ENCODE data around the gene SPTLC2.

Gene SPTLC2

GRCh38 chr14:77467801-77468200 is 148.6 kb downstream of the SPTLC2 start:
- DNase-seq (ENCODE audit: low read depth) = no peak

- peak; percentile 30 for DNase-seq (ENCODE audit: low read depth)
These were observed 157.2 kb downstream of the SPTLC2 start for GRCh38 chr14:77459072-77459723.

- DNase-seq (ENCODE audit: low read depth) = peak; percentile 22
These were observed 158.0 kb downstream of the SPTLC2 start for GRCh38 chr14:77458249-77458950.

- DNase-seq (ENCODE audit: low read depth) = peak; percentile 98
These were observed 158.8 kb downstream of the SPTLC2 start, which contains the start of the genes AHSA1 and VIPAS39 for GRCh38 chr14:77457522-77458248. Gene AHSA1 (plus strand): TSS chr14:77458093. CDS start chr14:77458190, 97 bp downstream. Gene VIPAS39 (minus strand): TSS chr14:77457601. CDS start chr14:77454102, 3,499 bp downstream.

GRCh38 chr14:77457115-77457521 is 159.3 kb downstream of the SPTLC2 start:
- DNase-seq (ENCODE audit: low read depth) = no peak

Data from HS-27A (cell line).